Esophagus (tissue), 2 donors: Measurements from ENCODE around the gene PITPNC1. TPM values are rescaled to one million over a fixed set of nuclear protein-coding genes. Genes with fewer than 3 reads are reported as not detected.

Experiments
- H3K27ac ChIP-seq, 2 donors: one replicate each; pipeline ENCODE4 v1.5.1; 2013; ENCODE audit warnings: low read depth in 2 of 2, mild to moderate bottlenecking in 2 of 2, inconsistent platforms in 1 of 2, low read length in 1 of 2, moderate library complexity in 1 of 2
- H3K27me3 ChIP-seq, 2 donors: one replicate each; pipeline ENCODE4 v1.6.1; 2013; ENCODE audit warnings: low read length in 2 of 2, control low read depth in 1 of 2, mild to moderate bottlenecking in 1 of 2; ENCODE audit not compliant: insufficient read depth in 2 of 2, control insufficient read depth in 1 of 2
- H3K36me3 ChIP-seq, 2 donors: one replicate each; pipeline ENCODE4 v1.6.1; 2013; ENCODE audit warnings: low read length in 1 of 2; ENCODE audit not compliant: control insufficient read depth in 2 of 2, insufficient read depth in 2 of 2
- H3K4me1 ChIP-seq, 2 donors: one replicate each; pipeline ENCODE4 v1.6.1; 2013; ENCODE audit warnings: low read length in 1 of 2; ENCODE audit not compliant: control insufficient read depth in 2 of 2, insufficient read depth in 2 of 2
- H3K4me3 ChIP-seq, 2 donors: one replicate each; pipeline ENCODE4 v1.5.1; 2013; ENCODE audit warnings: low read length in 2 of 2, mild to moderate bottlenecking in 2 of 2, low read depth in 1 of 2, moderate library complexity in 1 of 2
- H3K9me3 ChIP-seq, 2 donors: one replicate each; pipeline ENCODE4 v1.6.1; 2013; ENCODE audit warnings: mild to moderate bottlenecking in 2 of 2, low read depth in 1 of 2, low read length in 1 of 2, moderate library complexity in 1 of 2; ENCODE audit not compliant: control insufficient read depth in 2 of 2, insufficient read depth in 1 of 2
- WGBS, 2 donors: extraction: QIAGEN DNeasy Blood & Tissue Kit; methylation state at CpG; one replicate each; pipeline ENCODE4 v1.1.7; 2013; 5-methylcytosine and 5-hydroxymethylcytosine counted together
- polyA plus RNA-seq, 2 donors: library from polyadenylated mRNA; stranded (reverse); fragments of 200-250 nt; gene quantifications; one replicate each; pipeline ENCODE4 v1.2.3, GENCODE V29; 2013
- donor health status: healthy with polysubstance abuse.
- donor health status: Bipolar disorder and iron deficiency.

Gene PITPNC1
- polyA plus RNA-seq, 2 donors, result 7.9 to 9.6 TPM

DNA sequence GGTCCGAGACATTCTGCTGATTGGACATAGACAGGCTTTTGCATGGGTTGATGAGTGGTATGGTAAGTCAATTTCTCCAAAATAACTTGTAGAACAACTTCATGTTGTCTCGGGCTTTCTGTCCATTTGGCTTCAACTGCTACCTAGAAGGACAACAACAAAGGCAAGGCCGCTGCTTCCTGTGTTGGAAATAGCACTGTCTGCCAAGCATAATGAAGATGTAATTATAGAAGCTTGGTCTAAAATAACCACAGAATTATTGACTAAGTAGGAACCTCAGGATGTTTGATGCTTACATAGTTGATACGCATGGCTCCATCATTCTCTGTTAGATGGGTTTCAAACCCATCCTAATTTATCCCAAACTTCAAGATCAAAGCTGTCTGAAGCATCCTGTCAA is 298.4 kb downstream of the PITPNC1 start:
- Histone ChIP-seq H3K4me1 (no peaks in the 10 kb centered on the region), H3K36me3 (no peaks in the 10 kb centered on the region), H3K27ac (no peak overlapping the region), H3K9me3 (no peaks in the 10 kb centered on the region), H3K4me3 (no peak overlapping the region), H3K27me3 (no peaks in the 10 kb centered on the region)
- 86 to 89% methylated on average over 4 of the region's 4 CpGs for WGBS, 2 donors

DNA sequence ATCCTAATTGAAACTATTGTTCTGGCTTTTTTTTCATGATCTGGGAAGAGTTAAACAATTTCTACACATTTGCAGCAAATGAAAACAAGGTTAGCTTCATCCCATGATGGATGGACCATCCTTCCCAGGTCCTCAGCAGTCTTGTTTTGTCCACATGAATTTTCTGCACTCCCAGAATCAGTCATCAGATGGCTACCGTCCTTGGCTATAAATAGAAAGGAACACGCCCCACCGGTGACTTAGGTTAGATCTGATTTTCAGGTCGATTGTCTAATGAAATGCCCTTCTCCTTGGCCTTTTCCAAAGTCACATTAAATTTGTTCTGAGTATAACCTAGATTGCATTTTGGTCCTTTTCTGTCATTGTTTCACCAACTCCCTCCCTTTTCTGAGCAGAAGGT is 299.2 kb downstream of the PITPNC1 start:
- no peaks in the 10 kb centered on the region for H3K4me1 ChIP-seq
- no peaks in the 10 kb centered on the region for H3K27me3 ChIP-seq
- H3K4me3 ChIP-seq, result no peak overlapping the region
- H3K27ac ChIP-seq, result no peak overlapping the region
- no peaks in the 10 kb centered on the region for H3K36me3 ChIP-seq
- 49 to 74% methylated on average over 4 of the region's 4 CpGs for WGBS, 2 donors
- no peaks in the 10 kb centered on the region for H3K9me3 ChIP-seq

DNA sequence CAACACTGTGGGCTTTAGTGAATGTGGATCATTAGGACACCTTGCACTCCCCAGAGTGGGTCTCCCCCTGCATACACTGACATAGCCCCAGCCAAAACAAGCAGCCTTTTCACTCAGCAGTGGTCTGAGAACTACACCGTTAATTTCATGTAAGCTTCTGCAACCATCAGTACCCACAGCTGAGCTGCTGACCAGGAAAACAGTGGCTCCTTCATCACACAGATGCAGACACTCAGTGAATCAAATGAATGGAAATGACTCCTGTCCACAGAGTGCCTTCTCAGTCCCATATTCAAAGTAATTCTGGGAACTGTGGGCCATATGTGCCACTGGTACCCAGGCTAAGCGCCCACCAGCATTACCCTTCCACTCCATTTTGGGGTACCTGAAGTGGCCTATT is 301.3 kb downstream of the PITPNC1 start:
- H3K27ac ChIP-seq, result no peak overlapping the region
- no peaks in the 10 kb centered on the region for H3K27me3 ChIP-seq
- H3K36me3 ChIP-seq, result no peaks in the 10 kb centered on the region
- 91 to 96% methylated on average over 2 of the region's 2 CpGs for WGBS, 2 donors
- H3K4me3 ChIP-seq, result no peak overlapping the region
- H3K4me1 ChIP-seq, result no peaks in the 10 kb centered on the region
- no peaks in the 10 kb centered on the region for H3K9me3 ChIP-seq

DNA sequence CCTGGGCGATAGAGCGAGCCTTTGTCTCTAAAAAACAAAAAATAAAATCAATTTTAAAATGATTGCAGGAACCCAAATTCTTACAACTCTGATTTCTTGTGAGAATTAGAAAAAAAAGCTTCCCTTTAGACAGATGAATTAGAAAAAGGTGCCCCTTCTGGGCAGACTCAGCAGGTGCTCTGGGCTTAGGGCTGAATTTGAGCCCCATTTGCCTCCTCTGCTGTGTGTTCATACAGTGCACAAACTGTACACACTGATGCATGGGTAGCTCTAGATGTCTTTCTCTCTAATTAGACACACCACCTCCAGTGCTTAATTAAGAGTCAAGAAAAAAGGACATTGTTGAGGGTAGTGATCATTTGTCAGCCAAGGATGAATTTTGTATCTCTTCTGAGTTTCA is 302.1 kb downstream of the PITPNC1 start:
- no peak overlapping the region for H3K27ac ChIP-seq

DNA sequence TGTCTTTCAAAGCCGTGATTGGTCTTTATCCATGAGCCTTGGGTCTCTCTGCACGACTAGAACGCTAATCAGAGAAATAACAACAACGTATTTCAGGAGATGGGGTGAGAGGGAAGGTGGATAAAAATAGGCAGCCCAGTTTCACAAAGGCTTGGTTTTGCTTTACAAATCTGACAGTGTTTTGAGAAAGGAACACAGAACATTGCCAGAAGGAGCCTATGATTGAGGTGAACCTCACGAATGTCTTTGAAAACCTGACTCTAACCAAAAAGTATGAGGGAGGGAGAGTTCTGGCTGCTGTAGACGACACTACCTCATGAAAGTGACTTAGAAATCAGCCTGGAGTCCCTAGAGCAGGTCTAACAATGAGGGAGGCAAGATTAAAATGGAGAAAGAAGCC is 302.6 kb downstream of the PITPNC1 start:
- no peaks in the 10 kb centered on the region for H3K4me1 ChIP-seq
- H3K27ac ChIP-seq, result no peak overlapping the region
- no peaks in the 10 kb centered on the region for H3K27me3 ChIP-seq
- H3K9me3 ChIP-seq, result no peaks in the 10 kb centered on the region
- 88 to 94% methylated on average over 6 of the region's 6 CpGs for WGBS, 2 donors
- H3K36me3 ChIP-seq, result no peaks in the 10 kb centered on the region
- no peak overlapping the region for H3K4me3 ChIP-seq

More for the DNA sequence above, 302.1 kb downstream of the PITPNC1 start:
- Histone ChIP-seq H3K27me3 (no peaks in the 10 kb centered on the region), H3K4me1 (no peaks in the 10 kb centered on the region), H3K4me3 (no peak overlapping the region), H3K36me3 (no peaks in the 10 kb centered on the region), H3K9me3 (no peaks in the 10 kb centered on the region)
- 97 to 98% methylated on average over 2 of the region's 2 CpGs for WGBS, 2 donors

DNA sequence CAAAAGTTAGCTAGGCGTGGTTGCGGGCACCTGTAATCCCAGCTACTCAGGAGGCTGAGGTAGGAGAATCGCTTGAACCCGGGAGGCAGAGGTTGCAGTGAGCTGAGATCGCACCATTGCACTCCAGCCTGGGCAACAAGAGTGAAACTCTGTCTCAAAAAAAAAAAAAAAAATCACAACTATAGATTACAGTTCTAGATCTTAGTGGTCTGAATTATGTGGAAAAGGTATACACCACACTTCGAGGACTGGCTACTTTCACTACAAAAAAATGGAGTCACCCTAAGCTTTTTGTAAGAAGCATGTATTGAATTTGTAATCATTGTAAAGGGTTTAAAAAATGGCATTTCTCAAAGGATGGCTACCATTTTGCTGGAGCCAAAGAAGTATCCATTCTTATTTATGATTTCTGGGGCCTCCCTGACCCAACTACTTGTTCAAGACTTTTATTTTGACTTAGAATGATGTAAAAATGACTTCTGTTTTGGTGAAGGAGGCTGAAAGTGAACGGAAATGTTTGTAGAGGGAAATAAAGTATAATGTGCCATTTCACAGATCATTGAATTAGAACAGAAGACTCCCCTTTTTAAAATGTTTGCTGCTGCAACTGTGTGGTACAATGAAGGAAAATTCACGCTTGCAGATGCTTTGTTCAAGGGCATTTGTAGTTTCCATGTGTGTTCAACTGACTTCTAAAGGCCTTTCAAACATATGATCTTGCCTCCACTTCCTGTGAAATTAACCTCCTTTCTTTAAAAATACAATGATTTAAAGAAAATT is 303.6 kb downstream of the PITPNC1 start:
- Histone ChIP-seq H3K27ac (no peak overlapping the region), H3K9me3 (no peaks in the 10 kb centered on the region), H3K36me3 (no peaks in the 10 kb centered on the region), H3K4me3 (no peak overlapping the region), H3K27me3 (no peaks in the 10 kb centered on the region), H3K4me1 (no peaks in the 10 kb centered on the region)
- 90 to 95% methylated on average over 8 of the region's 8 CpGs for WGBS, 2 donors

DNA sequence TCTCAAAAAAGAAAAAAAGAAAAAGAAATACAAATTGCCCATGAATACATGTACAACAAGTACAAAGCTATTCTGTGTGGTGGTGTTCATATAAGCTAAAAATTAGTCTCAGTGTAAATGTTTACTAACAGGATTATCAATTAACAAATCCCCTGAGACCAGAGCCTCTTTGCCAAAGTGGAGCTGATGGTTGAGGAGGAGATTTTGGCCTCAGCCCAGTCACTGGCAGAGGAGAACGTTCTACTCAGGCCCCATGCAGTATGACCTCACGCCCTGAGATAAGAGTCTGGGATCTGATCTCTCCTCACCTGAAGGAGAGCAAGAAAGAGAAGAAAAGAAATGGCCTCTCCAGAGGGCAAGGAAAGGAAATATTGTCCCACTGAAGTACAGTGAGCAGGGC is 305.1 kb downstream of the PITPNC1 start:
- WGBS, 2 donors, result 56 to 63% methylated on average over 2 of the region's 2 CpGs
- no peaks in the 10 kb centered on the region for H3K4me1 ChIP-seq
- no peaks in the 10 kb centered on the region for H3K9me3 ChIP-seq
- H3K27ac ChIP-seq, result no peak overlapping the region
- no peaks in the 10 kb centered on the region for H3K27me3 ChIP-seq
- peaks cover 0 to 2% of the 10 kb centered on the region in 2 donors for H3K36me3 ChIP-seq
- no peak overlapping the region for H3K4me3 ChIP-seq

DNA sequence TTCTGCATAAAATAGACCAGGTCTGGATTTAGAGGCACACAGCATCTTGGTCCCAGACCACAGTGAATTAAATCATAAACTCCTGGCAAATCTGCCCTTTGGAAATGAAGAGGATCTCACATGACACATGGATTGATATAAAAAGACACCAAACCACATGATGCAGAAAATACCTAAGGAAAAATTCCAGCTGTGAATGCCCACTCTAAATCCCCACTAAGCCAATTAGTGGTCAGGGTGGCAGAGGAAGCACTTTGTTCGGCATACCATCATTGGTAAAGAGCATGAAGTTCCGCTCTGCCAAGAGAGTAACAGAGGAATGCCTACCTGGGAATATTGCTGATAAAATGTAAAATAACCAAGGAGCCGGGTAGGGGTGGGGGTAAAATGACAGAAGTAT is 308.3 kb downstream of the PITPNC1 start:
- Histone ChIP-seq H3K4me1 (no peaks in the 10 kb centered on the region), H3K27ac (no peak overlapping the region), H3K27me3 (no peaks in the 10 kb centered on the region), H3K4me3 (no peak overlapping the region), H3K9me3 (no peaks in the 10 kb centered on the region), H3K36me3 (peaks cover 2 to 3% of the 10 kb centered on the region in 2 donors)
- 93 to 96% methylated on average over 3 of the region's 3 CpGs for WGBS, 2 donors

DNA sequence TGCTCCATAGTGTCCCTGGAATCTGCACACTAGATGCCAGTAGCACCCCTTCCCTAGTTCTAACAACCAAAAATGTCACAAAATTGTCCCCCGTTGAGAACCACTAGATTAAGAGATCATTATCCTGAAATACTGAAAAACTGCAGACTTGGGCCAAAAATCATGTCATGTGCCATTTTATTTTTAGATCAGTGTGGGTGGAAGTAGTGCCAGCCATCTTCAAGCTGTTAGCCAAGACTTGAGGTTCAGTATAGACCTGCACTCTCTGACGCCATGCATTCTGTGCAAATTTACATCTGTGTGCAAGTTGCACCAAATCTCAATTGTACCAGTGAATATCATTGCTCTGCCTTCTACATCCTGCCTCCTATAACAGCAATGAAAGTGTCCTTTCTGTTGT is 309.2 kb downstream of the PITPNC1 start:
- WGBS, 2 donors, result 81 to 87% methylated on average over 2 of the region's 2 CpGs
- no peaks in the 10 kb centered on the region for H3K4me1 ChIP-seq
- H3K9me3 ChIP-seq, result no peaks in the 10 kb centered on the region
- H3K4me3 ChIP-seq, result no peak overlapping the region
- peaks cover 2 to 3% of the 10 kb centered on the region in 2 donors for H3K36me3 ChIP-seq
- no peaks in the 10 kb centered on the region for H3K27me3 ChIP-seq
- H3K27ac ChIP-seq, result no peak overlapping the region

DNA sequence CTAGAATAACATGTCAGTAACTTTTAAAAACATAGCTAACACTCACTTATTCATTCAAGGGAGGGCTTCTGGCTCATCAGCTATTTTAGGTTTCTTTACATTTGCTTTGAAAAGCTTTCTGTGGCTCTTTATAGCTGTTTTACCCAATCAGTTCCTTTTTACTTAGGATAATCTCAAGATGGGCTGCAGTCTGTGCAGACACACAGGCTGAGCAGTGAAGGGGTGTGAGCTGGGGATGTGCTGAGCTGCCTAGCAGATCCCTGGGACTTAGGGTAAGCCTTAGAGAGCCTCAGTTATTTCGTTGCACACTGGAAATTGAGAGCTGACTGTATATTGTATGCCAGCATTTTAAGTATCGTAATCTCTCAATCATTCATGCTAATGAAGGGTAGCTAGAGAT is 310.4 kb downstream of the PITPNC1 start:
- Histone ChIP-seq H3K36me3 (peaks cover 2 to 4% of the 10 kb centered on the region in 2 donors), H3K27me3 (no peaks in the 10 kb centered on the region), H3K27ac (no peak overlapping the region), H3K9me3 (no peaks in the 10 kb centered on the region), H3K4me3 (no peak overlapping the region), H3K4me1 (no peaks in the 10 kb centered on the region)
- WGBS, 2 donors, result 84 to 86% methylated on average over 2 of the region's 2 CpGs
